Right renal cortex interstitium (tissue), 3 donors: ENCODE results near the gene FOLH1. TPM values are rescaled to one million over a fixed set of nuclear protein-coding genes. Genes with fewer than 3 reads are reported as not detected.
"Not testable (repeated sequence)": the region's sequence is repeated elsewhere in the genome, so short reads cannot be mapped to it uniquely, and the experiment has no call there.

Experiments used
- DNase-seq, 3 donors: peaks; one replicate each; pipeline ENCODE4 v3.0.0-alpha.2; 2013; ENCODE audit warnings: low read depth in 3 of 3, low spot score in 2 of 3
- polyA plus RNA-seq, 3 donors: library from polyadenylated mRNA; unstranded; fragments of 120-200 nt; gene quantifications; one replicate each; pipeline ENCODE4 v1.2.1, GENCODE V29; 2013; ENCODE audit not compliant: insufficient read length in 3 of 3

FOLH1 gene
- 10 to 100 TPM; 19.2 to 26.1 (median 22.2) TPM for polyA plus RNA-seq

- peak; percentile 53 to 61 (median 58) for DNase-seq
These were observed at the start of gene FOLH1 for GRCh38 chr11:49208006-49208721. Gene FOLH1 (minus strand): TSS chr11:49208602. CDS start chr11:49208409, 193 bp downstream.

- DNase-seq: not testable (repeated sequence)
These were observed 46.7 kb upstream of the FOLH1 start for GRCh38 chr11:49255148-49255547.

GRCh38 chr11:49251212-49251611 is 42.8 kb upstream of the FOLH1 start:
- DNase-seq: not testable (repeated sequence)

- not testable (repeated sequence) for DNase-seq
These were observed 42.2 kb upstream of the FOLH1 start for GRCh38 chr11:49250398-49251115.

GRCh38 chr11:49249363-49249762 is 41.0 kb upstream of the FOLH1 start:
- DNase-seq: not testable (repeated sequence)

- DNase-seq: not testable (repeated sequence)
These were observed 25.3 kb upstream of the FOLH1 start for GRCh38 chr11:49233685-49234084.

- not testable (repeated sequence) for DNase-seq
These were observed 24.6 kb upstream of the FOLH1 start for GRCh38 chr11:49233019-49233418.

- DNase-seq: not testable (repeated sequence)
These were observed 23.3 kb upstream of the FOLH1 start for GRCh38 chr11:49231725-49232124.

- not testable (repeated sequence) for DNase-seq
These were observed 22.1 kb upstream of the FOLH1 start for GRCh38 chr11:49230534-49230933.

GRCh38 chr11:49230001-49230400 is 21.6 kb upstream of the FOLH1 start:
- DNase-seq: not testable (repeated sequence)

- not testable (repeated sequence) for DNase-seq
These were observed 20.7 kb upstream of the FOLH1 start for GRCh38 chr11:49229136-49229535.

GRCh38 chr11:49225255-49225785 is 16.9 kb upstream of the FOLH1 start:
- not testable (repeated sequence) for DNase-seq

GRCh38 chr11:49221112-49221511 is 12.7 kb upstream of the FOLH1 start:
- no peak for DNase-seq

GRCh38 chr11:49213026-49213560 is 4.7 kb upstream of the FOLH1 start:
- DNase-seq: no peak

- not testable (repeated sequence) for DNase-seq
These were observed 1.4 kb downstream of the FOLH1 start for GRCh38 chr11:49206999-49207398.

GRCh38 chr11:49202287-49202976 is 6.0 kb downstream of the FOLH1 start:
- no peak for DNase-seq

GRCh38 chr11:49196775-49197174 is 11.6 kb downstream of the FOLH1 start:
- DNase-seq: not testable (repeated sequence)

GRCh38 chr11:49196002-49196401 is 12.4 kb downstream of the FOLH1 start:
- not testable (repeated sequence) for DNase-seq

- not testable (repeated sequence) for DNase-seq
These were observed 18.1 kb downstream of the FOLH1 start for GRCh38 chr11:49190287-49190686.

- DNase-seq: not testable (repeated sequence)
These were observed 22.2 kb downstream of the FOLH1 start for GRCh38 chr11:49186225-49186624.

GRCh38 chr11:49185597-49185996 is 22.8 kb downstream of the FOLH1 start:
- not testable (repeated sequence) for DNase-seq
